GM21447 (cell line): ENCODE data around the gene CALU.

Source experiments
- ATAC-seq: cut with Tn5 transposase; IDR thresholded peaks from one replicate; pipeline ENCODE4 v1.9.1; 2021; ENCODE audit not compliant: unreplicated experiment

Gene CALU

GRCh38 chr7:128745706-128746105, 6.5 kb downstream of the CALU start:
- ATAC-seq = no peak

DNA sequence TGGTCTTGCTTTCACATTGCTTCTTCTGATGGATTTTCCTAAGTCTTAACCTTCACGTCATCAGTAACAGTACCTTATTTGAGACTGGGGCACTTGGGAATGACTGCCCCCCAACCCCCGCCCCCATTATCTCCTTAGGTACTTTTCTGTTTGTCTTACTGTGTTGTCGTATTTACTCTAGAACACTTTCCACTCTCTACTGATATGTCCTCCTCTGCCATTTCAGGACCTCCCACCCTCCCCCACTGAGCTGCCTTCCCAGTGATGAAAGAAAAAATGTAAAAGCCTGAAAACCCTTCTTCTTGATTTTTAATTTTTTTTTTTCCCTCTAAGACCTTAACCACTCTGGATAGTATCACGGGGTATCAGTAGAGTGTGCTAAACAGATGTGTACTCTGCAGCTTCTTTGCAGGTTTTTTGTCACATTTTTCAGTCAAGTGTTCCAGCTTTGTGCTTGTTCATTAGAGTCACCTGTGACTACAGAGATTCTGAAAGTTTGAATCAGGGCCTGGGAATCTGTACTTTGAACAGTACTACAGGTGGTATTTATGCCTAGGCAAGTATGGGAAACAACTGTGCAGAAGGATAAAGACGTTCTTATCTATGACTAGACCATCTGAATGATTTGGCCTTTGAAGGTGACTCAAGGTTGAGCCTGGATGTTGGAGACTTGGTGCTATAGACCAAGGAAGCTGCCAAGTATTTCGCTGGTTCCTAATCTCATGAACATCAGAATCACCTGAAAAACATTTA, 8.3 kb downstream of the CALU start:
- ATAC-seq = no peak

DNA sequence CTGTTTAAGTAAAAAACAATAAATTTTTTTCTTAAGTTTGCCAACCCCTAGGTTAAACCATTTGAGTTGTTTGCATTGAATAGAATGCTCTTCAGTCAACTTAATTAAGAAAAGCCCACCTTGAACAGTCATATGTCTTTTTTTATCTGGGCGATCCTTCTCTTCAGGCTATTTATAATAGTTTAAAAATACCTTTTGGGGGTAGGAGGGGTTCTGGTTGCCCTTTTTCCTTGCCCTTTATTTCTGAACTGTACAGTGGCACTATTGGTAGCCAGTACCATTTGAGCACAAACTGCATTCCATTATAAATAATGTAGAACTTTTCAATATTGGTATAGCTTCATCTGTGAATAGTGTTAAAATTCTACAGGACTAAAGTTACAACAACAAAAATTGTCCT, 13.1 kb downstream of the CALU start:
- no peak for ATAC-seq

GRCh38 chr7:128755075-128755818, 16.1 kb downstream of the CALU start:
- no peak for ATAC-seq

- no peak for ATAC-seq
Observed at GRCh38 chr7:128755819-128756476, 16.8 kb downstream of the CALU start.

DNA sequence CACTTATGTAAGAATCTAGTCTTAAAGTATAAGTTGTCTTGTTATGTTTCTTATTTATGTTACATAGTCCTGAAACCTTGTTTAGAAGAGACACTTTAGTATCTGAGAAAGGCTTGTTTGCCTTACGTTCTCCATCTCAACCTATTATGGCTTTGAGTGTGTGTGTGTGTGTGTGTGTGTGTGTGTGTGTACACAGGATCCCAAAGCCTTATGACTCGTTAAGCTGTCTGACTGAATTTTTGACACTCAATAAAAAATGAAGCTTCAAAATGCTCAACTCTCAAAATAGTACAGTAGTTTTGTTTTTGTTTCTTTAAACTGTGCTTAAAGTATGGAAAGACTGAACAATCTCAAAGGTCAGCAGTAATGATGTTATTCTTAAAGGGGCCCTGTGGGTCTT, 18.0 kb downstream of the CALU start:
- no peak for ATAC-seq

DNA sequence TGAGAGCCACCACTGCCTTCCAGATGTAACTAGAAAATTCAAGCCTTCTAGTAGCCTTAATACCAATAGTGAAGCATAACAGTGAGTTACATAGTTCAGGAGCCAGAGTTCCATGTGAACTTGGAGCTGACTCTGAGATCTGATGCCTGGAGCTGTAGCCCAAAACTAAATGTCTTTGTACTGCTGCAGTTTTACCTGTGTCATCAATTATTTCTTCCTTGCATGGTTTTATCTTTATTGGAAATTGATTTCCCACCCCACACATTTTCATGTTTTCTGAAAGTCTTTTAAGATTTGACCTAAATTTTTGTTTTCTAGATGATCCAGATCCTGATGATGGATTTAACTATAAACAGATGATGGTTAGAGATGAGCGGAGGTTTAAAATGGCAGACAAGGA, 19.4 kb downstream of the CALU start:
- ATAC-seq = no peak

GRCh38 chr7:128759242-128759641, 20.1 kb downstream of the CALU start:
- no peak for ATAC-seq

GRCh38 chr7:128763541-128763940, 24.4 kb downstream of the CALU start:
- no peak for ATAC-seq

- ATAC-seq = no peak
Observed at GRCh38 chr7:128767475-128768110, 28.4 kb downstream of the CALU start.

DNA sequence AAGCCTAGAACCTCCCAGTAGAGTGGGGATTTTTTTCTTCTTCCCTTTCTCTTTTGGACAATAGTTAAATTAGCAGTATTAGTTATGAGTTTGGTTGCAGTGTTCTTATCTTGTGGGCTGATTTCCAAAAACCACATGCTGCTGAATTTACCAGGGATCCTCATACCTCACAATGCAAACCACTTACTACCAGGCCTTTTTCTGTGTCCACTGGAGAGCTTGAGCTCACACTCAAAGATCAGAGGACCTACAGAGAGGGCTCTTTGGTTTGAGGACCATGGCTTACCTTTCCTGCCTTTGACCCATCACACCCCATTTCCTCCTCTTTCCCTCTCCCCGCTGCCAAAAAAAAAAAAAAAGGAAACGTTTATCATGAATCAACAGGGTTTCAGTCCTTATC, 31.1 kb downstream of the CALU start:
- ATAC-seq = no peak

DNA sequence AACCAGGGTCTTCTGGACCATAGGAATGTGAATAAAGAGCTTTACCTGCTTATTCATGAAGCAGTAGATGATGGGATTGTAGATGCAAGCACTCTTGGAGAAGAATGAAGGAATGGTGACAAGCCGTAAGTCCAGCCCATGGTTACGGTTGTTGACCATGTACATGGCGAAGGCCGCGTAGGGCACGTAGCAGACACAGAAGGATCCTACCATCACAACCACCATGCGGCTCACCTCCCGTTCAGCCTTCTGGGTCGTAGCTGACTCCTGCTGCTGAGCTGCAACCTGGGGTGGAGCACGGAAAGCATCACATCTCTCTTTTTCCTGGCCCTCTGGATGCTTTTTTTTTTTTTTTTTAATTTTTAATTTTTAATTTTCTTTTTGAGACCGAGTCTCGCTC, 34.4 kb downstream of the CALU start:
- no peak for ATAC-seq

- no peak for ATAC-seq
Observed at GRCh38 chr7:128774029-128774689, 35.0 kb downstream of the CALU start.

DNA sequence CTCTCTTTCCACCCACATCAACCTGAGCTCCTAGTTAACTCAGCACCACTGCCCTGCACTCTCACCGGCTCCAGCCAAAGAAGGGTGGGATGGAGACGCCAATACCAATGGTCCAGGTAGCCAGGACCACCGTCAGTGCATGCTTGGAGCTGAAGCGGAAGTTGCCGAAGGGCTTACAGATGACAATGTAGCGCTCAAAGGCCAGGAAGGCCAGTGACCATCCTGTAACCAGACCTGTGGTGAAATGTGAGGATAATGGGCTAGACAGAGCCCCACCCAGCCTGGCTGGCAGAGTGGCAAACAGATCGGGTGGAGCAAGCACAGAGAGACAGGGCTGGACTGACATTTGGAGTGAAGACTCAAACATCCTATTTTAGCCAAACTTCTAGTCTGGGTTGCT, 35.8 kb downstream of the CALU start:
- no peak for ATAC-seq

DNA sequence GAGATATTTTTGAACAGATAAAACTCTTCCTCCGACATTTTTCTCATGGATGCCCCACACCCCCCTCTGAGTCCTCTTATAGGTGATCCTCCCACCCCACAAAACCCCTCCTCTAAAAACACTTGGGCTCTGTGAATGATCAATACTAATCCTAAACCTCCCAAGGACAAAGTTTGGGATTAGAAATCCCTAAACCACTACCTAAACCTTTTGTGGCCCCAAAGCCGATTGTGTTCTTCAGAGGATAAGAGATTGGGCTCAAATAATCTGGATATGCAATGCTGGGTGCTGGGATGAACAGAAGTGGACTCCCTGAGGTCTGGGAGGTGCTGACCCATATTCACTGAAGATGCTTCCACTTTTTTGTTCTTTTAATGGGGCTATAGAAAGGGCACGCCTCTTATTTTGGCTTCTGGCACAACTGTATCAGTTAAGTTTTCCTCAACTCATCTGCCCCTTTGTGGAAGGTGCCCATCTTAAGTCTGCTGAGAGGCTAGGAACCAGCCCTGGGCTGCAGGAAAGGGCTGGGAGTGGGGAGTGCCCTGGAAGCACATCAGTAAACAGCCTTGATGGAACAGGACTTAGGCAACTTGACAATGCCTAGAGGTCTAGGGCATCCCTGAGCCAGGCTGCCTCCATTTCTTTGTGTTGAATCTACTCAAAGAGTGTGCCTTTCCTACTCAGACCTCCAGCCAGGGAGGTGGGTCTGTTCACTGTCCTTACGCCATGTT, 36.8 kb downstream of the CALU start, which contains the start of gene OPN1SW:
TSS of gene OPN1SW (minus strand) at position 51 of the 731 bp plus-strand sequence. CDS start at position 38, 13 bp downstream.
- ATAC-seq = no peak

DNA sequence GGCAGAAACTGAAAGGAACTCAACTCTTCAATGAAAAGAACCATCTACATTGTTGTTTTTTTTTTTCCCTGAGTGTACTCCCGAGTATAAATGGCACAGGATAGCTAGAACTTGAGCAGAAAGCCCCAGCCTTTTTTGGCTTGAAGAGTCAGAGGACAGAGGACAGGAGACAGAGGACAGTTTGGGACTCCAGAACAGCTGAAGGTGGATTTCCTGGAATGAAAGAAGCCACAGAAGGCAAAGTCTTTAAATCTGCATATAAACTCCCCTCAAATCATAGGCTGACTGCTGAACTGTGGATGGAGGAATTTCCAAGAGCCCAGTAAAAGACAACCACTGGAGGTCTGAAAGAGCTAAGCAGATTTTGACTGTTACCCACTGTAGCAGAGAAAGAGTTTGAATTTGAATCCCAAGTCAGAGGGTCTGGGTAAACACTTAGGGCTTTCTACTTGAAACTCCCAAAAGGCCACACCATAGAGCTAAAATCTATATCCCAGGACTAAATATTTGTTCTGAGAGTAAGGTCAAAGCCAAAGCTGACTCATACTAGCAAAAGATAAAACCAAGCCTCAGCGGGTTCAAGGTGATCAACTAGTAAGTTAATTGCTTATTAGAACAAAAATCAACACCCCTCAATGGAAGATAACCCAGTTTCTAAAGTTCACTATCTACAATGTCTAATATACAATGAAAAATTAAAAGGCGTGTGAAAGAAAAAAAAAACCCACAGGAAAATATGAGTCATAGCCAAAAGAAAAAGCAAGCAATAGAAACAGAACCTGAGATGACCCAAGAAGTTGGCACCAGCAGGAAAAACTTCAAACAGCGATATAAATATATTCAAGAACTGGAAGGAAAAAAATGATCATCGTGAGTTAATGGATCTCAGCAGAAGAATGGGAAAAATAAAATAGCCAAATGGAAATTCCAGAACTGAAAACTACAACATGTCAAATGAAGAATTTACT, 38.3 kb downstream of the CALU start:
- no peak for ATAC-seq

DNA sequence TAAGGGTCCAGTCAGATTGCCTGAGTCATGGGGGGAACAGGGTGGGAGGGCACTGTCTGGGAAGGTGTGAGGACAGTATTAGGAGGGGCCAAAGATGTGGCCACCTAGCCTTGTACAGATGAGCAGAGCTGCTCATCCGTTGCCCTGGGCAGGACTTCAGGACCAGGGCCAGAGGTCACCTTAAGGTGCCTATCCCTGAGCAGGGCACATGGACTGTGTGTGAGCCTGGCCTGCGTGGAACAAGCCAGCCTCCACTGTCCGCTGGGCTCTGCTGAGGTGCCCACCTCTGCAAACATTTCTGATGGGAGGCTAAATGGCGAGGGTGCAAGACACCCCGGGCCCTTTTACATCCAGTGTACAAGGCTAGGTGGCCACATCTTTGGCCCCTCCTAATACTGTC, 39.8 kb downstream of the CALU start:
- no peak for ATAC-seq

DNA sequence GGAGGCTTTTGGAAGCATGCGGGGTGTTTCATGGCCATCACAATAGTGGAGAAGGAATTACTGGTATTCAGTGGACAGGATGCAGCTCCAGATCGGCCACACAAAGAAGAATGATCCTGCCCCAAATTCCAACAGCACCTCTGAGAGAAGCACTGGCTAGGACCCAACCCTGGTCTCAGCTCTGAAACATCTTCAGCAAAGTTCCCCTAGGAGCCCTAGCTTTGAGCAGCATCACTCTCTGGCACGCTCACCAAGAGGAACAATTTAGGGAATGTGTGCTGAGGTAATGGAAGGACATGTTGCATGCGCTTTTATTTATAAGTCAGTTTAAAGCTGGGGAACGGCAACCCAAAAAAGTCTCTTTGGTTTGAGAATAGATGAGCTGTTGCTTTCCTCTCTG, 42.0 kb downstream of the CALU start:
- no peak for ATAC-seq

- no peak for ATAC-seq
Observed at GRCh38 chr7:128781851-128782250, 42.7 kb downstream of the CALU start.
